HG03432 (cell line): ENCODE measurements around the gene MACF1.
"Not testable (repeated sequence)": the region's sequence is repeated elsewhere in the genome, so short reads cannot be mapped to it uniquely, and the experiment has no call there.

ENCODE experiments used
- ATAC-seq: cut with Tn5 transposase; IDR thresholded peaks from one replicate; pipeline ENCODE4 v1.9.1; 2021; ENCODE audit warnings: mild to moderate bottlenecking, moderate library complexity; ENCODE audit not compliant: unreplicated experiment

Gene MACF1

GRCh38 chr1:39485046-39485803, 280.7 kb downstream of the MACF1 start:
- no peak for ATAC-seq

- no peak for ATAC-seq
Measured at GRCh38 chr1:39488012-39488545, 283.6 kb downstream of the MACF1 start.

DNA sequence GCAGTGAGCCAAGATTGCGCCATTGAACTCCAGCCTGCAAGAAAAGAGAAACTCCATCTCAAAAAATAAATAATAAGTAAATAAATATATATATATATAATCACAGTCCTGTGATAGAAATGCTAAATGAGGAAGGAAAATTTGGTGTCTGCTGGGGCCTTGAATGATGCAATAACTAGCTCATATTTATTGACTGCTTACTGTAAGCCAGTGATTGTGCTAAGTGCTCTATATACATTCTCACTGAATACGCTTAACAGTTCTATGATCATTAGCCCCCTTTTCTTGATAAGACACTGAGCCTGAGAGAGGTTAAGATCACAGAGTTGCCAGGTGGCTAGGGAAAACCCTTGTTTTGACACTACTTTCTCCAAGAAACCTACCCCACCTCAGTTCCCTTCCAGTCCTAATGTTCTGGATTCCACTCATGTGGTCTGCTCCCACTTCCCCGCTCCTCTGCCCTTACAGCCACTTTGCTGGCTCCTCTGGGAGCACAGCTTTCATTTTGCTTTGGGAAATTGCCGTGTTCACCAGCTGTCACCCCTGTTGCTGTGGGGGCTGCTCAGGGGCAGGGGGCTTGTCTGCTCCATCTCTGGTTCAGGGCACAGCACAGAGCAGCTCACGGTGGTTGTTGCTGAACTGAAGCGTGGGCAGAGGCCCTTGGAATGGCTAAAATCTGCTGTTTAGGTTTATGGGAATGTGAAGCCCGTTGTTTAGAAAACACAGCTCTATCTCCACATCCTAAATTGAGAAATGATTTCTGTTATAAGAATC, 284.5 kb downstream of the MACF1 start:
- no peak for ATAC-seq

- no peak for ATAC-seq
Measured at GRCh38 chr1:39489567-39490239, 285.2 kb downstream of the MACF1 start.

- ATAC-seq, result peak; percentile 8
Measured at GRCh38 chr1:39490596-39491145, 286.2 kb downstream of the MACF1 start.

- peak; percentile 76 for ATAC-seq
Measured at GRCh38 chr1:39491146-39491921, 286.8 kb downstream of the MACF1 start, which contains the start of gene BMP8A. Gene BMP8A, plus strand, starts transcription at chr1:39491636. Its CDS starts 356 bp downstream, at chr1:39491992.

- ATAC-seq, result not testable (repeated sequence)
Measured at GRCh38 chr1:39492118-39493042, 287.9 kb downstream of the MACF1 start.

GRCh38 chr1:39493043-39493810, 288.7 kb downstream of the MACF1 start:
- ATAC-seq, result not testable (repeated sequence)

DNA sequence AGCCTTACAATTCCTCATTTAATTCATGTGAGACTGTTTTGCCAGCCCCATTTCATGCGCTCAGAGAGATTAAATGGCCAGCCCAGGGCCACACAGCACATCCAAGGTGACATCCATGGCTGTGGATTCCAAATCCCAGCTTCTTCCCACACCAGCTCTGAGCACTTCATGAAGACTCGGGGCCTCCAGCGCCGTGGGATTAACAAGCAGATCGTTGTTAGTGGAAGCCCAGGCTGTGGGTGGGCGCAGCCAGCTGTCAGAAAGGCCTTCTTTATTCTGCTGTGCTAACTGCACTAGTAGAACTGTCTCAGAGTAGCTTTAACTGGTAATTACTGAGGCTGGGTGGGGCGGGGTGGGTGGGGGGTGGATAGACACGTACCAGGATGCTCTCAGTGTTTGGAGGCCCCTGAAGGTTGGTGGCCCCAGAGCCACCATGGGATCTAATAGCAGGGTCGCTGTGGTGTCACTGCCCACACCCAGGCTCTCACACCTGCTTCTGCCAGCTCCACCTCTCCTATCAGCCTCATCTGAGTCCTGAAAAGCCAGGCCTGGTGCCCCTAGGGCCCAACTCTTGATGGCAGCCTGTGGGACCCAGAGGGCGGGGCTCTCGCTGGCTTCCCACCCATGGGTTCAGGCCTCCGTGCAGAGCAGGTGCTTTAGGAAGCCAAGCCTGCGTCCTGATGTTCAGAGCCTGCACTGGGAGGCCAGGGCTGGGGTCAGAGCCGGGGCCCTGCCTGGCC, 290.3 kb downstream of the MACF1 start:
- ATAC-seq, result no peak

GRCh38 chr1:39496520-39496919, 292.0 kb downstream of the MACF1 start:
- ATAC-seq, result not testable (repeated sequence)

DNA sequence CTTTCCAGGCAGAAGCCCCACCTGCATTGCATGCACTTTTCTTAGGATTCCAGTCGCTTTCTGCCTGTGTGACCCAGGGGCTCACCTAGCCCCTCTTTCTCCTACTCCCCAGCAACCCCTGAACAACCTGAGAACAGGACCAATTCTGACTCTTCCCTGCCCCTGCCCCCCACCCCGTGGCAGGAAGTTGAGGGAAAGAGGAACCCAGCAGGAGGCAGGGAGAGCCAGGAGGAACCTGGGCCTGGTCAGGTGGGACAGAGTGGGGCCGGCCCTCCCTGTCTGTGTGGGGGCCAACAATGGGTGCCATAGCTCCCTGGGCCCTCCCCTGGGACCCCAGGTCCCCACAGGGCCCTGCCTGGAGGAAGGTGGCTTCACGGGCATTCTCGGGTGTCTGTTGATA, 293.1 kb downstream of the MACF1 start:
- no peak for ATAC-seq

DNA sequence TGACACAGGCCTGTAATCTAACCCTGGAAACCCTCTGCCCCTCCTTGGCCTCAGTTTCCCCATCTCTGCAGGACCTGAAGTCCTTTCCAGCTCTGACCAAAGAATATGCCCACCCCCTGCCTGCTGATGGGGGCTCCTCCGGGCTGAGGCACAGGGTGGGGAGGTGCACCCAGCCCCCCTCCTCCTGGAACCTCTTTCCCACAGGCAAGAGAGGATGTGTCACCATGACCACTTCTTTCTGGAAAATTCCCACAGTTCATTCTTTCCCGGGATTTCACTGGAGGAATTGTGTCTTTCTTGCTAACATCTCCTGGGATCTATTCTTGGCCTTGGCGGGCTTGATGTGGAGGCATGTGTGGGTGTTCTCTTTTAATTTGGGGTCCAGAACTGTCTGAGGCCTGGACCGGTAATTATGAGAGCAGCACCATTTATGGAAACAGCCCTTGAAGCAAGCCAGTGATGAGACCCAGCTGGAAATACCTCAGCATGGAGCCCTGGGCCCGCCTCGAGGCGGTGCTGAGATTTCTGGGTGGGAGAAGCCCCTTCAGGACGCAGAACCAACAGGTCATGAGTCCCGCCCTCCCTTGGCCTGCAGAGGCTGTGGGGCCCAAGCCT, 293.7 kb downstream of the MACF1 start:
- ATAC-seq, result not testable (repeated sequence)

DNA sequence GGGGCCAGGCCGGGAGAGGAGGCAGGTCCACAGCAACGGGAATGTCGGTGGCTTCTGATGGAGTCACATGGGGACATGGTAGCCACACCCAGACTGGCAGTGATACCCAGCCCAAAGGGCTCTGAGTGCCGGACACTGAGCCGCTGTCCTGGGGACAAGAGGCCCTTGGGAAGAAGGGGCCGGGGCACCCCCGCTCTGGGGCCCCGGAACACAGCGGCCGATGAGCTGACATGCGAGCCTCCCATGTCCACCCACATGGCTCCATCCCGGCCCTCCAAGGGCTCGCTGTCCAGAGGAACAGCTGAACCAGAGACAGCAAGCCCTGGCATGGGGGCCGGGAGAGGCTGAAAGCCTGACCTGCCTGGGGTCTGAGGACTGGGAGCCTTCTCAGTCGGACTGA, 294.3 kb downstream of the MACF1 start:
- not testable (repeated sequence) for ATAC-seq

DNA sequence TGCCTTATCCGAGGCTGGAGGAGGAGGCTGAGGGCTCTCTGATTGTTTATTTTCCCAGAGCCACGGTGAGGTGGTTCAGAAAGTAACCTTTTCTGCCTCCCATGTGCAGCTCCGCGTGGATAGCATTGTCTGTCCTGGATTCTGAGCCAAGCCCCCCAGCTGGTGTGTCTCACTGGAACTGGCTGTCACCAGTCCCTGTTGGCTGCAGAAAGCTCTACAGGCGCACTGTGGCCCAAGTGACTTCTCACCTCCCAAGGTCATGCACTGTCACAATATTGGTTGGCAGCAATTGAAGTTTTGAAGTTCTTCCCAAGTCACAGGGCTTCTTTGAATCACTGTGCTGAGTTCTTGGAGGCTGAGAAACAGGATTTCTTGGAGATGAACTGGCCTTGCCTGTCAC, 295.2 kb downstream of the MACF1 start:
- ATAC-seq, result no peak

DNA sequence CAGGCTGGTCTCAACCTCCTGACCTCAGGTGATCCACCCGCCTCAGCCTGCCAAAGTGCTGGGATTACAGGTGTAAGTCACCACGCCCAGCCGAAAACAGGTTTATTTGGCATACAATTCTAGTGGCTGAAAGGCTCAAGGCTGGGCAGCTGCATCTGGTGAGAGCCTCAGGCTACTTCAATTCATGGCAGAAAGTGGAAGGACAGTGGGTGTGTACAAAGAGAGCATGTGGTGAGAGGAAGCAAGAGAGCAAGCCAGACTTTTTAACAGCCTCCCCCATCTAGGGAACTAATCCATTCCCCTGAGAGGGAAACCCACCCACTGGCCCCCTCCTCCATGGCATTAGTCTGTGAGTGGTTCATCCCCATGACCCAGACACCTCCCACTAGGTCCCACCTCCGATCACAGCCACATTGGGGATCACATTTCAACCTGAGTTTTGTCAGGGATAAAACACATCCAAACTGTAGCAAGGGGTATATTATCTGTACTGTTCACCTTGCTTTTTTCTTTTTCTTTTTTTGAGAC, 296.4 kb downstream of the MACF1 start:
- no peak for ATAC-seq

- no peak for ATAC-seq
Measured at GRCh38 chr1:39501666-39502065, 297.2 kb downstream of the MACF1 start.

DNA sequence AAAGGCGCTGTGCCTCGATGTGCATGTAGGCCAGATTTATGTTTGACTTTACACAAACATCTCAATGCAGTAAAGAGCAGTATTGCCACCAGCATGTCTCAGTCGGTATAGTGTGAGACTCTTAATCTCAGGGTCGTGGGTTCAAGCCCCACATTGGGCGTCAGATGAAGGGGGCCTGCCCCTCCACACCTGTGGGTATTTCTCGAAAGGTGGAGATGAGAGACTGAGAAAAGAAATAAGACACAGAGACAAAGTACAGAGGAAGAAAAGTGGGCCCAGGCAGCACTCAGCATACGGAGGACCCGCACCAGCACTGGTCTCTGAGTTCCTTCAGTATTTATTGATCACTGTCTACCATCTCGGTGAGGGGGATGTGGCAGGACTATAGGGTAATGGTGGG, 299.9 kb downstream of the MACF1 start:
- not testable (repeated sequence) for ATAC-seq
